ENCODE results near the gene LCMT2. TPM values are rescaled to one million over a fixed set of nuclear protein-coding genes. Genes with fewer than 3 reads are reported as not detected.

Gene LCMT2
- total RNA-seq, 1 donor from 2014 or later: 6.9 TPM

DNA sequence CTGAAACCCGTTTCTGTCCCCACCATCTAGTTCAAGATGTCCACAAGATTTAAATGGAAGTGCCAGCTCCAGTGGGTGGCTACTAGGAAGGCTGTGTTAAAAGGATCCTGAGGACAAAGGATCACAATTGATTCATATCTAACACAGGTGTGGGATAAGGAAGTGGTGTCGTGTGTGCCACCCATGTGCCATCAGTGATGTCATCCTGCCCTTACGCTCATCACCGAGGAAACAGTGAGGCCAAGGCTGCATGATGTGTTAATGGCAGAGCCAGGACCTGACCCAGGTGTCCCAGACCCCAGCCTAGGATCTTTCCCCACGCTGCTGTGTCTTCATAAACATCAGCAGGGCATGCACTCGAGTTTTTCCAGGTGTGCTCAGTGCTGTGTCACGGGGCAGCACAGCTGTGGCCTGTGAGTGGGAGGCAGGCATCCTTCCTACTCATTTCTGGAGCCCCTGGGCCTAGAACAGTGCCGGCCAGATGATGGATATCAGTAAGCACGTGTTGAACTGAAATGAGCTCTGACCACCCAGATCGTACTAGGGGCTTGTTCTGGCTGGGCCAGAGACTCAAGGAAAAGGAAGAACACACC lies 53.0 kb downstream of the LCMT2 start:
- no peak overlapping the region for H3K4me3 ChIP-seq
- peaks cover 15% of the 10 kb centered on the region for H3K27me3 ChIP-seq (ENCODE audit: low read depth)
- H3K9me3 ChIP-seq: no peaks in the 10 kb centered on the region
- intact Hi-C loops (cut with DNase I): no loop called here
- TF ChIP-seq, protein P1, sequence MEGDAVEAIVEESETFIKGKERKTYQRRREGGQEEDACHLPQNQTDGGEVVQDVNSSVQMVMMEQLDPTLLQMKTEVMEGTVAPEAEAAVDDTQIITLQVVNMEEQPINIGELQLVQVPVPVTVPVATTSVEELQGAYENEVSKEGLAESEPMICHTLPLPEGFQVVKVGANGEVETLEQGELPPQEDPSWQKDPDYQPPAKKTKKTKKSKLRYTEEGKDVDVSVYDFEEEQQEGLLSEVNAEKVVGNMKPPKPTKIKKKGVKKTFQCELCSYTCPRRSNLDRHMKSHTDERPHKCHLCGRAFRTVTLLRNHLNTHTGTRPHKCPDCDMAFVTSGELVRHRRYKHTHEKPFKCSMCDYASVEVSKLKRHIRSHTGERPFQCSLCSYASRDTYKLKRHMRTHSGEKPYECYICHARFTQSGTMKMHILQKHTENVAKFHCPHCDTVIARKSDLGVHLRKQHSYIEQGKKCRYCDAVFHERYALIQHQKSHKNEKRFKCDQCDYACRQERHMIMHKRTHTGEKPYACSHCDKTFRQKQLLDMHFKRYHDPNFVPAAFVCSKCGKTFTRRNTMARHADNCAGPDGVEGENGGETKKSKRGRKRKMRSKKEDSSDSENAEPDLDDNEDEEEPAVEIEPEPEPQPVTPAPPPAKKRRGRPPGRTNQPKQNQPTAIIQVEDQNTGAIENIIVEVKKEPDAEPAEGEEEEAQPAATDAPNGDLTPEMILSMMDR (IDR thresholded peaks at IDR 0.05): no peak
- no peaks in the 10 kb centered on the region for H3K4me1 ChIP-seq
- no peaks in the 10 kb centered on the region for H3K36me3 ChIP-seq
- DNase-seq: no peak
- no peak for ATAC-seq
- H3K27ac ChIP-seq: no peak overlapping the region

DNA sequence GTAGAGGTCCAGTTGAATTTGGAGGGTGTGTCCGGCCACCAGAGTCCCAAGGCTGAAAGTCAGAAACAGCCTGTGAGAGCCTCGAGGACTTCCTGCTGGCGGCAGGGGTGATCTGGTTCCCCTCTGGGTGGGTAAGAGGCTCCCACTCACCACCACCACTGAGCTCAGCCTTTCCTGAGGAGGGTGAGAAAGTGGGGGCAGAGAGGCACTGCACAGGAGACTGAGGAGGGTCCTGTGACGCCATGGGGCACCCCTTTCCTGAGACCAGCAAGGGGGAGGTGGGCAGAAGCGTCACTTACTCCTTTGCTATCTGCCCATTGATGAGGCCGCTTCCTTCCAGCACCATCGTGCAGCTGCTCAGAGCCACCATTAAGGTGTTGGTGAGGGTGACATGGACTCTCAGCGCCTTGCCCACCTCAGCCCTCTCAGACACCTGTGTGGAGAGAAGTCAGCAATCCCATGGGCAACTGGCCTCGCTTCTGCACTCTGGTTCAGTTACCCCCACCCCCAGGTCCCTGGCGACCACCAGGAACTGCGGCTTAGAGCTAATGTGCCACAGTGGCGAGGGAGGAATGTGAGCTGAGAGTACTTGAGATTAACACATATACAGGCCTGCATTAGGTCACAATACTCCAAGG lies 53.7 kb downstream of the LCMT2 start:
- Histone ChIP-seq H3K36me3 (no peaks in the 10 kb centered on the region), H3K9me3 (no peaks in the 10 kb centered on the region), H3K27ac (no peak overlapping the region), H3K27me3 (ENCODE audit: low read depth) (peaks cover 15% of the 10 kb centered on the region), H3K4me1 (no peaks in the 10 kb centered on the region), H3K4me3 (no peak overlapping the region)
- intact Hi-C loops (cut with DNase I): no loop called here
- ATAC-seq (peak in 1 of 2 donors; percentile 18), DNase-seq (no peak)
- TF ChIP-seq, protein P1 (IDR thresholded peaks at IDR 0.05): no peak

- TF ChIP-seq, protein P1 (IDR thresholded peaks at IDR 0.05): no peak
- intact Hi-C loops (cut with DNase I): no loop called here
- H3K4me1 ChIP-seq: no peaks in the 10 kb centered on the region
- H3K27me3 ChIP-seq (ENCODE audit: low read depth): peaks cover 15% of the 10 kb centered on the region
- no peak for DNase-seq
- ATAC-seq: no peak
- no peaks in the 10 kb centered on the region for H3K9me3 ChIP-seq
- H3K27ac ChIP-seq: no peak overlapping the region
- no peaks in the 10 kb centered on the region for H3K36me3 ChIP-seq
- no peak overlapping the region for H3K4me3 ChIP-seq
These were observed 54.4 kb downstream of the LCMT2 start for GRCh38 chr15:43275740-43276562.

DNA sequence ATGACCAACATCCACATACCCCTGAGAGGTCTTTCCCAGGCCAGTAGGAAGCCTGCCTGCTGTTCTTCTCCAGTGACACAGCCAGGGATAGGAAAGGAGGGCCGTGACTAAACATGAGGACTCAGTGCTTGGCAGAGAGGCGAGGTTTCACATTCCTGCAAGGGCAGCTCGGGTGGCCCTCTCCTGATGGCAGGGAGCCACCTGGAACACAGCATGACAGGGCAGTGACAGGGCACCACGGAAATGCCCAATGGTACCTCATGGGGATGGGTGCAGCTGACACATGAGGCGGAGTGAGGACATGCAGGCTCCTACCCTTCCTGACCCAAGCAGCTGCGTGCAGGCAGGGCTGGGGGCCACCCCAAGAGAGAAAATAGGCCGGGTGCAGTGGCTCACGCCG lies 56.2 kb downstream of the LCMT2 start:
- TF ChIP-seq, protein P1 (IDR thresholded peaks at IDR 0.05): no peak
- no peak overlapping the region for H3K27ac ChIP-seq
- no peaks in the 10 kb centered on the region for H3K4me1 ChIP-seq
- intact Hi-C loops (cut with DNase I): no loop called here
- peaks cover 17% of the 10 kb centered on the region for H3K27me3 ChIP-seq (ENCODE audit: low read depth)
- ATAC-seq: peak; percentile 59 to 62
- H3K9me3 ChIP-seq: no peaks in the 10 kb centered on the region
- no peak for DNase-seq
- no peaks in the 10 kb centered on the region for H3K36me3 ChIP-seq
- no peak overlapping the region for H3K4me3 ChIP-seq

Other genes with a start within 250 kb of the LCMT2 start
- gene UBR1, start 224.5 kb downstream of the LCMT2 start, total RNA-seq: 32.5 TPM
- 26.2 TPM for gene TMEM62, start 197.0 kb downstream of the LCMT2 start, total RNA-seq
- gene CCNDBP1, start 145.2 kb downstream of the LCMT2 start, total RNA-seq: 71.0 TPM
- gene EPB42, start 109.6 kb downstream of the LCMT2 start, total RNA-seq: not detected
- 0.32 TPM for gene TGM5, start 63.6 kb downstream of the LCMT2 start, total RNA-seq
- not detected for gene TGM7, start 28.3 kb downstream of the LCMT2 start, total RNA-seq
- gene ZSCAN29, start 40.5 kb upstream of the LCMT2 start, total RNA-seq: 24.3 TPM
- 21.6 TPM for gene TUBGCP4, start 40.5 kb upstream of the LCMT2 start, total RNA-seq
- gene TP53BP1, start 162.6 kb upstream of the LCMT2 start, total RNA-seq: 41.0 TPM
- 7.1 TPM for gene MAP1A, start 187.0 kb upstream of the LCMT2 start, total RNA-seq